IMR-90 (cell line): ENCODE results near the gene ANKK1.

Experiments
- CHD1 ChIP-seq: IDR thresholded peaks from 2 replicates; pipeline ENCODE4 v1.6.1; 2012; ENCODE audit warnings: low read depth, low read length, improper control_type of control experiment
- CTCF ChIP-seq: conservative IDR thresholded peaks from 2 replicates; pipeline ENCODE4 v1.5.1; 2012; ENCODE audit warnings: mild to moderate bottlenecking, low read depth, low read length, improper control_type of control experiment
- MXI1 ChIP-seq: IDR thresholded peaks from 2 replicates; pipeline ENCODE4 v1.6.1; 2012; ENCODE audit warnings: low read depth, mild to moderate bottlenecking, low read length, moderate library complexity, borderline replicate concordance
- POLR2A ChIP-seq: IDR thresholded peaks from 2 replicates; pipeline ENCODE4 v1.6.1; 2012; ENCODE audit warnings: mild to moderate bottlenecking, low read depth, low read length
- SMC3 ChIP-seq: fragments of 150-350 bp; IDR thresholded peaks from 2 replicates; pipeline ENCODE4 v1.6.1; 2016; ENCODE audit warnings: low read depth, mild to moderate bottlenecking, antibody characterized with exemption, low read length, moderate library complexity

- TF ChIP-seq CHD1 = no peak
- no peak for TF ChIP-seq POLR2A
- no peak for TF ChIP-seq CTCF
- TF ChIP-seq SMC3 = no peak
- TF ChIP-seq MXI1 = no peak
Measured at GRCh38 chr11:113389272-113389671, 1.7 kb downstream of the ANKK1 start.
